HEK293T (cell line): ENCODE data around the gene PTN.

ENCODE experiments used
- ARNT ChIP-seq: fragments of 450-650 bp; IDR thresholded peaks from 2 replicates; pipeline ENCODE4 v1.6.1; 2017; ENCODE audit warnings: mild to moderate bottlenecking
- BHLHE40 ChIP-seq: fragments of 450-650 bp; IDR thresholded peaks from 2 replicates; pipeline ENCODE4 v1.6.1; 2016; ENCODE audit warnings: mild to moderate bottlenecking, moderate library complexity, borderline replicate concordance
- CTBP1 ChIP-seq: fragments of 450-650 bp; IDR thresholded peaks from 2 replicates; pipeline ENCODE4 v1.6.1; 2016; ENCODE audit warnings: borderline replicate concordance
- FOXA1 ChIP-seq: fragments of 450-650 bp; IDR thresholded peaks from 2 replicates; pipeline ENCODE4 v1.6.1; 2016; ENCODE audit warnings: mild to moderate bottlenecking
- FOXK2 ChIP-seq: fragments of 450-650 bp; IDR thresholded peaks from 2 replicates; pipeline ENCODE4 v1.6.1; 2016; ENCODE audit warnings: mild to moderate bottlenecking
- FOXM1 ChIP-seq: fragments of 450-650 bp; IDR thresholded peaks from 2 replicates; pipeline ENCODE4 v1.6.1; 2017; ENCODE audit warnings: mild to moderate bottlenecking, borderline replicate concordance
- HDGF ChIP-seq: fragments of 450-650 bp; IDR thresholded peaks from 2 replicates; pipeline ENCODE4 v1.6.1; 2017; ENCODE audit warnings: antibody characterized with exemption, borderline replicate concordance
- SUZ12 ChIP-seq: fragments of 450-650 bp; IDR thresholded peaks from 2 replicates; pipeline ENCODE4 v1.6.1; 2016; ENCODE audit warnings: mild to moderate bottlenecking
- TF ChIP-seq, protein P1 (sequence below): fragments of 450-650 bp; IDR thresholded peaks from 2 replicates; pipeline ENCODE4 v1.6.1; 2016

DNA sequence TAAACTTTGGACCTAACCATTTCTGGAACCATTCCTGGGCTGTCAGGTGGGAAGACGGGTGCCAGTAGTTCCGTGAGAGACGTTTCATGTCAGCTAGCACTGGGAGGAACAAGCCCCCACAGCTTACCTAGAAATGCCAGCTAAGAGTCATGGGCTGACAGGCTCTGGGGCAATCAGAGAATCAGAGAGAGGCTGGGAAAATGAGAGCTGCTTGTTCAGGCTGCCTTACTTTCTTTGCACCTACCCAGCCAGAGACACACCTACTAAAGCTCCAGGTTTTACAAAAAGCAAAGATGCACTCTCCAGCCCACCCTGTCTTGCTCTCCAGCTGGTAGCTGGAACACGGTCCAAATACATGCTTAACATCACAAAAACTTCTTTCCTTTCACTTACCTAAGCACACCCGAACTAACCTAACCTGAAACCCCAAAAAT is 688 bp downstream of the PTN start:
- TF ChIP-seq, protein P1, sequence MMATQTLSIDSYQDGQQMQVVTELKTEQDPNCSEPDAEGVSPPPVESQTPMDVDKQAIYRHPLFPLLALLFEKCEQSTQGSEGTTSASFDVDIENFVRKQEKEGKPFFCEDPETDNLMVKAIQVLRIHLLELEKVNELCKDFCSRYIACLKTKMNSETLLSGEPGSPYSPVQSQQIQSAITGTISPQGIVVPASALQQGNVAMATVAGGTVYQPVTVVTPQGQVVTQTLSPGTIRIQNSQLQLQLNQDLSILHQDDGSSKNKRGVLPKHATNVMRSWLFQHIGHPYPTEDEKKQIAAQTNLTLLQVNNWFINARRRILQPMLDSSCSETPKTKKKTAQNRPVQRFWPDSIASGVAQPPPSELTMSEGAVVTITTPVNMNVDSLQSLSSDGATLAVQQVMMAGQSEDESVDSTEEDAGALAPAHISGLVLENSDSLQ, result no peak
- TF ChIP-seq BHLHE40 (no peak), FOXA1 (no peak), ARNT (no peak), CTBP1 (no peak), FOXM1 (no peak), SUZ12 (no peak), HDGF (no peak), FOXK2 (no peak)
